ENCODE data around the gene ADAM22. TPM values are rescaled to one million over a fixed set of nuclear protein-coding genes. Genes with fewer than 3 reads are reported as not detected.
A peak's percentile ranks its signal among the peaks of the same experiment; 100 is the strongest.

Gene ADAM22
- total RNA-seq, 1 donor from 2014 or later, result 13.4 TPM

GRCh38 chr7:88165697-88166096, 231.6 kb downstream of the ADAM22 start:
- Mint-ChIP-seq H3K4me3 (no peak overlapping the region), H3K27me3 (ENCODE audit: low read depth) (no peaks in the 10 kb centered on the region), H3K9me3 (no peaks in the 10 kb centered on the region), H3K27ac (ENCODE audit: unreplicated experiment) (no peak overlapping the region), H3K36me3 (ENCODE audit: low read depth) (peaks cover 3% of the 10 kb centered on the region), H3K4me1 (no peaks in the 10 kb centered on the region)
- TF ChIP-seq CTCF (conservative IDR thresholded peaks at IDR 0.05), result no peak
- no peak for DNase-seq (ENCODE audit: low read depth, low spot score)

- H3K36me3 Mint-ChIP-seq (ENCODE audit: low read depth), result no peaks in the 10 kb centered on the region
- H3K27ac Mint-ChIP-seq (ENCODE audit: unreplicated experiment), result peak overlapping the region; percentile 87
- H3K9me3 Mint-ChIP-seq, result no peaks in the 10 kb centered on the region
- TF ChIP-seq CTCF (conservative IDR thresholded peaks at IDR 0.05), result no peak
- no peaks in the 10 kb centered on the region for H3K27me3 Mint-ChIP-seq (ENCODE audit: low read depth)
- H3K4me3 Mint-ChIP-seq, result no peak overlapping the region
- DNase-seq (ENCODE audit: low read depth, low spot score), result no peak
- H3K4me1 Mint-ChIP-seq, result no peaks in the 10 kb centered on the region
These were observed 233.2 kb downstream of the ADAM22 start for GRCh38 chr7:88167223-88167622.

- Mint-ChIP-seq H3K9me3 (no peaks in the 10 kb centered on the region), H3K4me3 (no peak overlapping the region), H3K27ac (ENCODE audit: unreplicated experiment) (no peak overlapping the region), H3K27me3 (ENCODE audit: low read depth) (no peaks in the 10 kb centered on the region), H3K4me1 (no peaks in the 10 kb centered on the region), H3K36me3 (ENCODE audit: low read depth) (no peaks in the 10 kb centered on the region)
- no peak for DNase-seq (ENCODE audit: low read depth, low spot score)
- no peak for TF ChIP-seq CTCF (conservative IDR thresholded peaks at IDR 0.05)
These were observed 233.7 kb downstream of the ADAM22 start for GRCh38 chr7:88167721-88168120.

GRCh38 chr7:88169717-88170320, 235.8 kb downstream of the ADAM22 start:
- Mint-ChIP-seq H3K9me3 (no peaks in the 10 kb centered on the region), H3K4me3 (no peak overlapping the region), H3K27ac (ENCODE audit: unreplicated experiment) (no peak overlapping the region), H3K36me3 (ENCODE audit: low read depth) (no peaks in the 10 kb centered on the region), H3K27me3 (ENCODE audit: low read depth) (no peaks in the 10 kb centered on the region), H3K4me1 (no peaks in the 10 kb centered on the region)
- TF ChIP-seq CTCF (conservative IDR thresholded peaks at IDR 0.05), result peak; percentile 72
- DNase-seq (ENCODE audit: low read depth, low spot score), result no peak

GRCh38 chr7:88172842-88173241, 238.8 kb downstream of the ADAM22 start:
- H3K36me3 Mint-ChIP-seq (ENCODE audit: low read depth), result no peaks in the 10 kb centered on the region
- no peaks in the 10 kb centered on the region for H3K9me3 Mint-ChIP-seq
- no peaks in the 10 kb centered on the region for H3K4me1 Mint-ChIP-seq
- no peak for DNase-seq (ENCODE audit: low read depth, low spot score)
- no peaks in the 10 kb centered on the region for H3K27me3 Mint-ChIP-seq (ENCODE audit: low read depth)
- no peak overlapping the region for H3K27ac Mint-ChIP-seq (ENCODE audit: unreplicated experiment)
- no peak overlapping the region for H3K4me3 Mint-ChIP-seq
- no peak for TF ChIP-seq CTCF (conservative IDR thresholded peaks at IDR 0.05)

Measured in neural crest cell (in vitro differentiated cells).